Fibroblast of mammary gland (primary cell): Measurements from ENCODE around the gene RUSC2.
A peak's percentile ranks its signal among the peaks of the same experiment; 100 is the strongest.

Experiments used
- DNase-seq: peaks from one replicate; pipeline ENCODE4 v3.0.0-alpha.2; 2010; ENCODE audit warnings: low read depth
- H3K4me3 ChIP-seq: 2 replicates; pipeline ENCODE4 v1.5.1; 2011; ENCODE audit warnings: low read depth, mild to moderate bottlenecking, low read length, moderate library complexity; ENCODE audit not compliant: control insufficient read depth
- CTCF ChIP-seq: conservative IDR thresholded peaks from 2 replicates; pipeline ENCODE4 v1.5.1; 2011; ENCODE audit warnings: low read depth, low read length, inconsistent platforms; ENCODE audit not compliant: control insufficient read depth, insufficient read depth

RUSC2 gene

GRCh38 chr9:35489313-35490154 lies at the start of gene RUSC2:
Gene RUSC2, plus strand, starts transcription at chr9:35490111. Its CDS starts 56,411 bp downstream, at chr9:35546522.
- TF ChIP-seq CTCF, result peak; percentile 40
- peak within 1 kb of the TSS; percentile 71 for H3K4me3 ChIP-seq
- peak; percentile 90 for DNase-seq

DNA sequence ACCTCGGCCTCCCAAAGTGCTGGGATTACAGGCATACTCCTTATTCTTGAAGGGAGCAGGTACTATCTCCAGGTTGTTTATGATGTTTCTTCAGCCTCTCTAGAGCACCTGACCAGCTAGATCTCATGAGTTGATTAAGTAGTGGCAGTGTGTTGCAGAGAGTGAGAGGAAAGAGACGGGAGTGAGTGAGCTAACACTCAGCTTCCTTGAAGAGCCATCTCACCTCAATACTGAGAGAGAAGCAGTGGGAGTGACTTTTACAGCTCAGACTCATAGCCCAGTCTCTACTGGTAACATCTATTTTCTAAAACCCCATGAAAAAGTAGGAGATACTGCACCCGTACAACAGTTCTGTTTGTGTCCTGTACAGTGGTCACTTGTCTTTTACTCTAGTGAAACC lies 43.9 kb upstream of the RUSC2 start:
- DNase-seq, result no peak
- no peak for TF ChIP-seq CTCF
- H3K4me3 ChIP-seq, result no peak overlapping the region

DNA sequence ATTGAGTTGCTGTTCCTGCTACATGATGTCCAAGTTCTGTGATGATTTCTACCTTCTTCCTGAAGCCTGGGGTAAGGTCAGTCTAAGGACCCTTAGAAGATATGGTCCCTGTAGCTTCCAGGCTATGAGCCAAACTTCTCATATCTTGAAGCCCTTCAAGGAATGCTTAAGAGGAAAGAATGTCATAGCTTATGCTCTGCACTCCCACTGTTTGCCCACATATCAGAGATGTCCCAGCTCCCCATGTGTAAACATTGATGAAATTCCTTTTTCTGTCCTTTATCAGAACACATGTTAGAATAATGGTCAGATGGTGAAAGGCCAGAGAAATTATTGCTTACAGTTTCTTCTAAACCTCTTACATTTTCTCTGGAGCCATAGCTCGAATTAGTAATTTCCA lies 41.4 kb upstream of the RUSC2 start:
- no peak for DNase-seq
- H3K4me3 ChIP-seq, result no peak overlapping the region
- no peak for TF ChIP-seq CTCF

DNA sequence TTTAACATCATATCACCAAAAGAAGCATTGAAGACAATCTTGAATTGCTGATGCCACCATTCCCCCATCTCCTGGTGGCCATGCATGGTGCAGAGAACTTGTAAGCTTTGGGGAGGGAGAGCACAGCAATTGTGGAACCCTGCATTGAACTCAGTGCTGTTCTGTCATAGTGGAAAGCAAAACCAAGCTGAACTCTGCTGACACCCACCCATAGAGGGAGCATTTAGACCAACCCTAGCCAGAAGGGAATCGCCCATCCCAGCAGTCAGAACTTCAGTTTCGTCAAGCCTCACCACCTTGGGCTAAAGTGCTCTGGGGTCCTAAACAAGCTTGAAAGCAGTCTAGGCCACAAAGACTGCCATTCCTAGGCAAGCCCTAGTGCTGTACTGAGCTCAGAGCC lies 37.4 kb upstream of the RUSC2 start:
- H3K4me3 ChIP-seq, result no peak overlapping the region
- DNase-seq, result no peak
- peak; percentile 38 for TF ChIP-seq CTCF

- DNase-seq, result no peak
- no peak overlapping the region for H3K4me3 ChIP-seq
- TF ChIP-seq CTCF, result no peak
Measured at GRCh38 chr9:35453786-35454185, 36.1 kb upstream of the RUSC2 start.

GRCh38 chr9:35464141-35465025 lies 25.5 kb upstream of the RUSC2 start:
- DNase-seq, result peak; percentile 77
- no peak for TF ChIP-seq CTCF

More at GRCh38 chr9:35464141-35465025, 25.5 kb upstream of the RUSC2 start:
- H3K4me3 ChIP-seq, result no peak overlapping the region
